Coronary artery (tissue), 2 donors: ENCODE data around the gene ADAMTS4.

ENCODE experiments used
- DNase-seq: peaks from one replicate; pipeline ENCODE4 v3.0.0-alpha.2; 2017; ENCODE audit warnings: low spot score
- H3K27ac ChIP-seq, 2 donors: fragments of 200-600 bp; sonication (generic); one replicate each; pipeline ENCODE4 v1.5.1; 2016 to 2019
- H3K4me3 ChIP-seq: fragments of 200-600 bp; sonication (generic); 2 replicates; pipeline ENCODE4 v1.5.1; 2016; ENCODE audit warnings: mild to moderate bottlenecking, moderate library complexity
- CTCF ChIP-seq: fragments of 200-600 bp; sonication (generic); IDR thresholded peaks from one replicate; pipeline ENCODE4 v1.5.1; 2019; ENCODE audit warnings: antibody characterized with exemption

ADAMTS4 gene

GRCh38 chr1:161209790-161210409 is 11.0 kb upstream of the ADAMTS4 start:
- peak; percentile 83 for TF ChIP-seq CTCF
- DNase-seq, result no peak
- Histone ChIP-seq H3K4me3 (no peak overlapping the region), H3K27ac (peak overlapping the region in 1 of 2 donors; percentile 46)

DNA sequence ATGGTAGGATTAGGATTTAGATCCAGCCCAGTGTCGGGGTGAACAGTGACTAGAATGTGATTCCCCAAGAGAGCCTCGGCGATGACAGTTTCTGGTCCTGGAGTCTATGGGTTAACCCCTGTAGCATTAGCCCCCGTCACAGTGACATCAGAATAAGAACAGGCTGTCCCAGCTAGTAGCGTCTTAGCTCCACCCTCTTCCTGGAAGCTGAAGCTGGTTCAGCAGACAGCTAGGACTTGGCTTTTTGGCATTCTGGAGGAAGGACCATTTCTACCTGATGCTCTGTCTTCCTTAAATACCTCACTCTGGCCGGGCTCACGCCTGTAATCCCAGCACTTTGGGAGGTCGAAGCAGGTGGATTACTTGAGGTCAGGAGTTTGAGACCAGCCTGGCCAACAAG is 8.3 kb upstream of the ADAMTS4 start:
- peak; percentile 89 for DNase-seq
- Histone ChIP-seq H3K4me3 (peak overlapping the region; percentile 50), H3K27ac (peak overlapping the region; percentile 68 to 91)
- TF ChIP-seq CTCF, result no peak

DNA sequence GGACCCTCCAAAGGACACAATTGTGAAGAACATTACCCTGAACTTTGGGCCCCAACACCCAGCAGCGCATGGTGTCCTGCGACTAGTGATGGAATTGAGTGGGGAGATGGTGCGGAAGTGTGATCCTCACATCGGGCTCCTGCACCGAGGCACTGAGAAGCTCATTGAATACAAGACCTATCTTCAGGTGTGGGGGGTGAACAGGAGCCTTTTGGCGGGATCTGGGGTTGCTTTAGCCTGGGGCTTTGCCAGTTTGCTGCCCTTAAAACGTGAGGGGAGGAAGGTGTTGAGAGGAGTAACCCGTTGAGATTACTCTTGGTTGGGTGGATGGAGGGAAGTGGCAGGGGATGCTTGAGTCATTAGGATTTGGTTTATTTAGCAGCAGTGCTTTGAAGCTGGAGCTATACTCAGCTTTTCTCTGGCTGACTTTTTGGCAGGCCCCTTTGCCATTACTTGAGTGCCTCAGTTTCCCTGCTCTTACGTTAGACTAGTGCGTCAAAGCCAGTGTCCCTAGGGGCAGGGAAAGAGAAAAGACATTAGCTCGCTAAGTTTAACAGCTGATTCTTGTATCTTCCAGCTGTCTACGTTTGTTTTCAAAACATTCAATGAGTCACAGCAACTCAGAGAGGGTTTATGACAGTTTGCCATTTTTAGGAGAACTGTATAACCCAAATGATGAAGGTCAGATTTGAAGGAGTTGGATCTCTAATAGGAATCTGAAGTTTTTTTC is 7.7 kb upstream of the ADAMTS4 start:
- H3K27ac ChIP-seq, result peak overlapping the region; percentile 68 to 91
- DNase-seq, result no peak
- H3K4me3 ChIP-seq, result peak overlapping the region; percentile 50
- no peak for TF ChIP-seq CTCF

GRCh38 chr1:161201836-161202712 is 3.2 kb upstream of the ADAMTS4 start, which contains the start of gene NDUFS2:
NDUFS2 (plus strand) TSS chr1:161202367; CDS start chr1:161202386, 19 bp downstream.
- DNase-seq, result peak; percentile 99
- no peak for TF ChIP-seq CTCF
- Histone ChIP-seq H3K4me3 (peak within 1 kb of the TSS; percentile 94), H3K27ac (peak within 1 kb of the TSS; percentile 97 to 98)

DNA sequence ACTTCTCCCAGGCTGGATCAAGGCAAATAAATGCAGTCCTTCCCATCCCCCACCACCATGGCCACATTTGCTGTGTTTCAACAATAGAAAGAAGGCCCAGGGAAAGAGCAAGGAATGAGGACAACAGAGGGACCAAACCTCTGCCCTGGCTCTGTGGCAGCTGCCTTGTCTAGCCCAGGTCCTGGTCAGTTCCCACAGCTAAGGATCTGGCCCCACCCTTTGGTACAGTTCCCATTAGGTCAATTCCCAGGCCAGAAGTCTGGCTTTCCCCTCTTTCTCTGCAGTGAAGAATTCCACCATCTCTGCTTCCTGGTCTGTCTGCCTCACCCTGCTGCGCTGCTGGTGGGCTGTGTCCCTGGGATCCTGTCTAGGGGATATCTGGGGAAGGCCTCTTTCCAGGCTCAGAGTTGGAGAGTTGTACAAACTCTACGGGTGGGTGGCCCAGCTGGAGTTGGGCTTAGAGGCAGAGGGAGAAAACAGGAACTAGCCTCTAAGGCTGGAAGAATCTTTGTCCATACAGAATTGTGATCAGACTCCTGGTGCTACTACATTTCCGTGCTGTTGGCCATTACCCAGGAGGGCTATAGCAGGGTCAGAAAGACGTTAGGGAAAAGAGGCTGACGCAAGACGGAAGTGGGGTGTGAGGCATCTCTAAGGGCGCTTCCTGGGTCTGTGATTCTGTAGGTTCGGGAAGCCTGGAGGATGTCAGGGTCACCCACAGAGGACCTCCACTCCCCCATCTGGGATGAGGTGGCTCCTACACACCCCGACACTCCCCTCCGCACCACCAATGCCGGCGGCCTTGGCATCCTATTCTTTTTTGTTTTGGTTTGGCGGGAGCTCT is 2.4 kb upstream of the ADAMTS4 start:
- DNase-seq, result peak; percentile 89

More for the DNA sequence above, 2.4 kb upstream of the ADAMTS4 start:
- Histone ChIP-seq H3K27ac (peak overlapping the region; percentile 97 to 98), H3K4me3 (peak overlapping the region; percentile 94)
- TF ChIP-seq CTCF, result no peak
